GM19468 (cell line): ENCODE data around the gene AFDN.

ENCODE experiments used
- ATAC-seq: cut with Tn5 transposase; IDR thresholded peaks from one replicate; pipeline ENCODE4 v1.9.1; 2021; ENCODE audit warnings: mild to moderate bottlenecking, moderate library complexity, moderate number of reproducible peaks; ENCODE audit not compliant: unreplicated experiment; ENCODE audit errors: extremely low read depth

AFDN gene

GRCh38 chr6:167861424-167861823 lies 34.7 kb downstream of the AFDN start:
- no peak for ATAC-seq

- no peak for ATAC-seq
Measured at GRCh38 chr6:167863897-167864296, 37.2 kb downstream of the AFDN start.

GRCh38 chr6:167866642-167867041 lies 39.9 kb downstream of the AFDN start:
- no peak for ATAC-seq

GRCh38 chr6:167870321-167870720 lies 43.6 kb downstream of the AFDN start:
- ATAC-seq, result no peak

DNA sequence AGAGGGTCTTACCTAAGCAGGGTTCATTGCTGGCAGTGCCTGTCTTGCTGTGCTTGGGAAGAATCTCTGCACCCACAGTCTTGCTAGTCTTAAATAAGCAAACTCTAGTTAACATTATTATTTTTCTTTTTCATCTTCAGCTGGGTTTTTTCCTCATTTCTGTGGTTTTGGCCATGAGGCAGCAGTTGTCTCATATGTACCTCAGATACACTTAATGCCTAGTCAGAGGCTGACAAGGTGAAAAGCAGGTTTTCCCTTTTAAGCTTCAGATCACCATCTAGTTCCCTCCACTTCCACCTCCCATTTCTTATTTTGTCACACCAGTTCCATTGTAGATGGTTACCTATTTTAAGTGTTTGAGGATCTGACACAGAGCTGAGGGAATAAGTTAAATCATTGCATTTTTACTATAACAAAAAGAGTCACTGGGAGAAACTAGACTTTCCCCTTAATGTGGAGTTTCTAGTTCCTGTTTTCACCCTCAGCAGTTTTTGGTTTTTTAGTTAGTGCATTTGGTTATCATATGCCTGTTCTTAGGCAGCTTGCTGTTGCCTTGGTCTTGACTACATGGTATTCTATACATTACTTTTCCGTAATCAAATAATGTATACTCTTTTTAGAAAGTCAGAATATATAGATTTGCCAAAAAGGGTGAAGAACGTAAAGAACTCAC lies 46.0 kb downstream of the AFDN start:
- no peak for ATAC-seq

DNA sequence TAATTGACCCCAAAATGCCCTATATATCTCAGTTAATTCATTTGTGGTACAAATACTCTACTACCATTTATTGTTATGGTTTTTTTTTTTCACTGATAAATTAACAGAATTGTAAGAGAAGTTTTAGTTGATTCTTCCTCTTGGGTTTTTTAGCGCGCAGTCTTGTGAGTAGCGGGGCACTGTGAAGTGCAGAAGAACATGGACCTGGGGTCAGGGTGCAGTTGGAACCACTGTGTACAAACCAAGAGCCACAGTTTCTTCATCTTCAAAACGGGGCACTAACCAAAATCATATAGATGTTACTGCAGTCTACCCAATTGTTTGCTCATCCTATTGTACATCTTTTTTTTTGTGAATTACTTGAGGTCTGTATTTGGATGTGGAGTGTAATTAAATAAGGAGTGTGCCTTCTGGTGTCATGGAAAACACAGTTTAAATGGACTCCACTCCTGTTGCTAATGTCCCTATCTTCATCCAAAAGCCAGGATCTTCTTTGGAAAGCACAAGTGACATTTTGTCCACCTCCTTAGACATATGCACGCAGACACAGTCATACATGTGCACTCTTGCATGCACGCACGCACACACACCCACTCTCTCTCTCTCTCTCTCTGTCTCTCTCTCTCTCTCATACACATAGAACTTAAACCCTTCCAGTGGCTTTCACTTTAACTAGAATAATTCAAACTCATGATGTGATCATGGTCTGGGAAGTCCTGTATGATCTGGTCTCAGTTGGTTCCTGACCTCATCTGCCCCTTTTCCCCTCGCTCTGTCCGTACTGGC lies 51.5 kb downstream of the AFDN start:
- no peak for ATAC-seq

DNA sequence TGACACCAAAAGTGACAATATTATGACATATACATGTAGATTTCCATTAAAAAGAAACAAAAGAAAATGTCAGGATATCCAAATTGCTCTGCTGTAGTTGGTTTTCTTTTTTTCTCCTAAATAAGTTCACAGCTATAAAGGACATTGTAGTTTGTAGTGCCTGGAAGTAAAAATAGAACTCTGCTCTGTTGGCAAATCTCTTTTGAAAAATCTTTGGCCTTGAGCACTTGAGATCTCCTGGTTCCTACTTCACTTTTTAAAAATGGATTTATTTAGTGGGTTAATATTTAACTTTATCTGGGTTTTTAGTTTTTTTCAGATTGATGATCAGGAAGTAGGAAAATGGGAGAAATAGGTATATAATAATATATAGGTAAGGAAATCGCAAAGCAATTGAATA lies 52.9 kb downstream of the AFDN start:
- ATAC-seq, result no peak

DNA sequence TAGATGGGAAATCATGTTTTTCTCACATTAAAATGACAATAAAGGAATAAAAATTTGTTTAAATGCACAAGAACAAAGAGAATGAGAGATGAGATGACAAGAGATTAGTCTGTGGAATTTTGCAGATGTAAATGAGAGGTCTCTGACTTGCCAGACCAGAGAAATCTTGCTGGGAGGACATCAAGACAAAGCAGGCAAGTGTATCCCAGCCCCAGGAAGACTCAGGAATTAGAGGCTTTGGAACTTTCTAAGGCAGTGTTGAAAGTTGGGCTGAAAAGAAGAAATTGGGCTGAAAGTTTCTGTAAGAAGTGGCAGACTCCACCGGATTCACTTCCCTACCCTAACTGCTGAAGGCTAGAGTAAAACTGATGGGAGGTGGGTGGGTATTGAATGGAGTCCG lies 54.6 kb downstream of the AFDN start:
- ATAC-seq, result no peak

- no peak for ATAC-seq
Measured at GRCh38 chr6:167882244-167882643, 55.5 kb downstream of the AFDN start.

DNA sequence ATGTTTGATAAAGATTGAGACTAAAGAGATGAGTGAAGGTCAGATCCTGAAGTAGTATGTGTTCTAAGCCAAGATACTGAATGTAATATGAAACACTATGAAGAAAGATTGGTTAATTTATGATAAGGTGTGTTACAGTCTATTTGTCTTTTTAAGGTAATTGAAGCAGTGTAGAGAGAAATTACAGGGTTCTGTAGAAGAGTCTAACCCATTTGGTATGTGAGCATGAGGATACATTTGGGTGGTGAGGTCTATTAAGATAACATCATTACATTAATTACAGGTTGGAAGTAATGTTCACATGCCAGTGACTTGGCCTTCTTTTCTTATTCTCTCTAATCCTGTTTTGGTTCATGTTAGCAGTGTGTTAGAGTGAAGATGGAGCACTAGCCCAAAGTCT lies 61.4 kb downstream of the AFDN start:
- no peak for ATAC-seq

GRCh38 chr6:167892835-167893815 lies 66.4 kb downstream of the AFDN start:
- ATAC-seq, result no peak

GRCh38 chr6:167894965-167895364 lies 68.3 kb downstream of the AFDN start:
- no peak for ATAC-seq

GRCh38 chr6:167896648-167897047 lies 69.9 kb downstream of the AFDN start:
- no peak for ATAC-seq

DNA sequence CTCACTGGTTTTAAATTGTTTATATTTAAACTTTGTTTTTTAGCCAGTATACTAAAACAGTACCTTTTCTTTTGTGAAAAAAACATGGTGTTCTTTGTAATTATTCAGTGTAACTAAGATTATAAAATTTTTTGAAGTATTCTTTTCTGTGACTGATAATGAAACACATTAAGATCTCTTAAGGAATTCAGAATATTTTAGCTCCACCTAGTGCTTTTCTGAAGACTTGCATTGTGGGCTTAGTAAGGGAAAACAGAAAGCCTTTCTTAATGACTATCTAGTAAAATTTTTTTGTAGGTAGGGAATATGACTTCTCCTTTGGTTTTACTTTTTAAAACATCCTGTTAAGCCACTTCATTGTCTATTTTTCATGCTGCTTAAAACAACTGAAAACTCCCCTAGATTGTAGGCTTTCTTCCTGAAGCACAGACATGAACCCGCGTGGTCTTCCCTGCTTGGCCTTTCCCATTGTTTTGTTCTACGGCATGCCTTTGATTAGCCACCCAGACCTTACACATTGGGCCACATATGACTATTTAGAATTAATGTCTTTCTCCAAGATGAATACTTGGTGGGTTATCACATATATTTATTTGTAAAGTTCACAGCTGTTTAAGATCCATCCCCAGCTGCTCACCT lies 72.1 kb downstream of the AFDN start:
- no peak for ATAC-seq

DNA sequence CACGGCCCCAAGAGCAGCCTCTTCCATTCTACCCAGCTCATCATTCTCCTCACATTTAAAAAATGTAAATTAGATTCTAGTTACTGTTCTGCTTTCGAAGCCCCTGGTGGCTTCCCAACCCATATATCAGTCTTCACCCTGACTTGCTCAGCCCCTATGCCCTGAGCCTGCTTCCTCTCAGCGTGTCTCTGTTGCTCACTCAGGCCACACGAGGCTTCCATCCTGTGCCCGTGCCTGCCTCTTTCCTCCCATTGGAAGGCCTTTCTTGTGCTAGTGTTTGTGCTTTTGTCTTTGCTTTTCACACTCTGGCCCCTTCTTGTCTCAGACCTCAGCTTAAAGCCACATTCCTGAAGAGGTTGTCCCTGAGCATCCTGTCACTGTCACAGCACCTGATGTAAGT lies 78.1 kb downstream of the AFDN start:
- no peak for ATAC-seq

- no peak for ATAC-seq
Measured at GRCh38 chr6:167906899-167907298, 80.2 kb downstream of the AFDN start.

- ATAC-seq, result no peak
Measured at GRCh38 chr6:167907837-167908681, 81.3 kb downstream of the AFDN start.

GRCh38 chr6:167910007-167910406 lies 83.3 kb downstream of the AFDN start:
- ATAC-seq, result no peak

- no peak for ATAC-seq
Measured at GRCh38 chr6:167910652-167911051, 83.9 kb downstream of the AFDN start.
